ENCODE measurements around the gene WNT3. TPM values are rescaled to one million over a fixed set of nuclear protein-coding genes. Genes with fewer than 3 reads are reported as not detected.

The WNT3 gene
- total RNA-seq, 2 experiments from 2014 or later, result not detected

DNA sequence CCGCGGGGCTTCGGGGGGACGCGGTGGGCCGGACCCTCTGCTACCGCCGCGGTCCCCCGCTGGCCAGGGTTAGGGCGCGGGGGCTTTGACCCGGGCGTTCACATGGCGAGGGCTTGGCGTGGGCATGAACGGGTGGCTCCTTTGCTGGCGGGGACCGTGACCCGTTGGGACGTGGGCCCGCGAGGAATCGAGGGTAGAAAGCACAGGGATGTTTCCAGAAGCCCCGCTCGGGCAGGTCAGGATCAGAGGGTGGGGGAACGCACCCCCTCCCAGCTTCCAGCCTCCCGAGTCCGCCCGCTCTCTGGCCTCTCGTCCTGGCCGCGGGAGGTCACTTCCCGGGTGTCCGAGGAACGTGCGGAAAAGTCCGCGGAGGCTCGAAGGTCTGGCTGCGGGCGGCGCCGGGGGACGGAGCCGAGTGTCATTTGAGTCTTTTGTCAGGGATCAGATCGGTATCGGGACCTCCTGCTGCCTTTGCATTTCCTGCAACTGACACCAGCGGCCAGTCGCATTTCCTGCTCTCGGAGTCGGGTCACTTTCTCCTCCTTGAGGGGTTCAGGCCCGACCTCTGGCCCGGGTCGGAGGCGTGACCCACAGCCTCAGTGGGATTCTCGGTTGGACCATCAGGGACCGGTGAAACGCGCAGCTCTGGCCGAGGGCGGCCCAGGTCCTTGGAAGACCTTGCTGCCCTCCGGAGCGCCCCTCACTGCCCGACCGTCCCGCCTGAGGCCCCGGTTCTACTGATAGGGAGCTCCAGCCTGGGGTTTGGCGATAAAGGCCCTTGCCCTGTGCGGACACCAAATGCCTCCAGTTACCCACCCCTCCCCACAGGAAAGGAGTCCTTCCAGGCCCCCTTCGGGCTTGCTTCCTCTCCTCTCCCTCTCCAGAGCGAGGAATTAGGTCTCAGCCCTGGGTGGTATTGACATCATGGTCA is 702 bp upstream of the WNT3 start:
- Mint-ChIP-seq H3K27me3 (peaks cover 86% of the 10 kb centered on the region), H3K4me3 (peak overlapping the region; percentile 30), H3K27ac (no peak overlapping the region), H3K9me3 (no peaks in the 10 kb centered on the region), H3K4me1 (ENCODE audit: low read depth) (peaks cover 33% of the 10 kb centered on the region), H3K36me3 (ENCODE audit: low read depth) (no peaks in the 10 kb centered on the region)
- intact Hi-C loops (cut with DNase I, micrococcal nuclease), result no loop called here
- TF ChIP-seq, protein P1, sequence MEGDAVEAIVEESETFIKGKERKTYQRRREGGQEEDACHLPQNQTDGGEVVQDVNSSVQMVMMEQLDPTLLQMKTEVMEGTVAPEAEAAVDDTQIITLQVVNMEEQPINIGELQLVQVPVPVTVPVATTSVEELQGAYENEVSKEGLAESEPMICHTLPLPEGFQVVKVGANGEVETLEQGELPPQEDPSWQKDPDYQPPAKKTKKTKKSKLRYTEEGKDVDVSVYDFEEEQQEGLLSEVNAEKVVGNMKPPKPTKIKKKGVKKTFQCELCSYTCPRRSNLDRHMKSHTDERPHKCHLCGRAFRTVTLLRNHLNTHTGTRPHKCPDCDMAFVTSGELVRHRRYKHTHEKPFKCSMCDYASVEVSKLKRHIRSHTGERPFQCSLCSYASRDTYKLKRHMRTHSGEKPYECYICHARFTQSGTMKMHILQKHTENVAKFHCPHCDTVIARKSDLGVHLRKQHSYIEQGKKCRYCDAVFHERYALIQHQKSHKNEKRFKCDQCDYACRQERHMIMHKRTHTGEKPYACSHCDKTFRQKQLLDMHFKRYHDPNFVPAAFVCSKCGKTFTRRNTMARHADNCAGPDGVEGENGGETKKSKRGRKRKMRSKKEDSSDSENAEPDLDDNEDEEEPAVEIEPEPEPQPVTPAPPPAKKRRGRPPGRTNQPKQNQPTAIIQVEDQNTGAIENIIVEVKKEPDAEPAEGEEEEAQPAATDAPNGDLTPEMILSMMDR (IDR thresholded peaks at IDR 0.05), result no peak
- no peak overlapping the region for H3K27ac ChIP-seq (ENCODE audit: low read depth in 1 of 2, low read length in 2 of 2)
- H3K36me3 ChIP-seq (ENCODE audit: insufficient read depth, low read length), result no peaks in the 10 kb centered on the region
- H3K4me3 ChIP-seq (ENCODE audit: low read length), result peak overlapping the region; percentile 55
- DNase-seq (peak in 2 of 14 experiments; percentile 12 to 30), ATAC-seq (ENCODE audit: poor library complexity) (no peak)
- CTCF ChIA-PET, result no interaction called here
- peaks cover 0 to 26% of the 10 kb centered on the region in 2 experiments for H3K9me3 ChIP-seq (ENCODE audit: control insufficient read depth in 1 of 2, insufficient read depth in 1 of 2, low read length in 2 of 2)
- peaks cover 76 to 84% of the 10 kb centered on the region in 2 experiments for H3K27me3 ChIP-seq (ENCODE audit: control insufficient read depth in 1 of 2, insufficient read depth in 2 of 2, low read length in 2 of 2)
- POLR2A ChIA-PET, result no interaction called here
- peaks cover 39% of the 10 kb centered on the region for H3K4me1 ChIP-seq (ENCODE audit: insufficient read depth, low read length)

DNA sequence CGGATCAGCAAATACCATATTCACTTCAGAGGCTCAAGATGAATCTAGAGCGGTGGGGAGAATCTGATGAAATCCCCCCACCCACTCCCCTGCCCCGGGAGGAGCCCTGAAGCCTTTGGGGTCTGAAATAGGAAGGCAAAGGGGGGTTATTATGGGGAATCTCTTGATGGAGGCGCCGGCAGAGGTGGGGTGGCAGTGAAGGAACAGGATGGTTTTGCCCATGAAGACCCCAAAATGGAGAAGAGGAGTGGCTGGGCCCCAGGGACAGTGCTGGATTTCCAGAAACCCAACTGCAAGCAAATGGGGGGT is 637 bp downstream of the WNT3 start:
- peaks cover 81 to 97% of the 10 kb centered on the region in 2 experiments for H3K27me3 ChIP-seq (ENCODE audit: control insufficient read depth in 1 of 2, insufficient read depth in 2 of 2, low read length in 2 of 2)
- H3K36me3 ChIP-seq (ENCODE audit: insufficient read depth, low read length), result no peaks in the 10 kb centered on the region
- H3K27ac ChIP-seq (ENCODE audit: low read depth in 1 of 2, low read length in 2 of 2), result no peak overlapping the region
- peaks cover 92% of the 10 kb centered on the region for H3K27me3 Mint-ChIP-seq
- TF ChIP-seq, protein P1 (IDR thresholded peaks at IDR 0.05), result no peak
- no peak overlapping the region for H3K27ac Mint-ChIP-seq
- no peak for DNase-seq
- peaks cover 39% of the 10 kb centered on the region for H3K4me1 ChIP-seq (ENCODE audit: insufficient read depth, low read length)
- ChIA-PET CTCF (no interaction called here), POLR2A (no interaction called here)
- no peak for ATAC-seq (ENCODE audit: poor library complexity)
- peaks cover 33% of the 10 kb centered on the region for H3K4me1 Mint-ChIP-seq (ENCODE audit: low read depth)
- no peak overlapping the region for H3K4me3 ChIP-seq (ENCODE audit: low read length)
- H3K4me3 Mint-ChIP-seq, result peak overlapping the region; percentile 64
- H3K9me3 ChIP-seq (ENCODE audit: control insufficient read depth in 1 of 2, insufficient read depth in 1 of 2, low read length in 2 of 2), result peaks cover 0 to 26% of the 10 kb centered on the region in 2 experiments
- intact Hi-C loops (cut with DNase I, micrococcal nuclease), result no loop called here
- H3K9me3 Mint-ChIP-seq, result no peaks in the 10 kb centered on the region
- no peaks in the 10 kb centered on the region for H3K36me3 Mint-ChIP-seq (ENCODE audit: low read depth)

DNA sequence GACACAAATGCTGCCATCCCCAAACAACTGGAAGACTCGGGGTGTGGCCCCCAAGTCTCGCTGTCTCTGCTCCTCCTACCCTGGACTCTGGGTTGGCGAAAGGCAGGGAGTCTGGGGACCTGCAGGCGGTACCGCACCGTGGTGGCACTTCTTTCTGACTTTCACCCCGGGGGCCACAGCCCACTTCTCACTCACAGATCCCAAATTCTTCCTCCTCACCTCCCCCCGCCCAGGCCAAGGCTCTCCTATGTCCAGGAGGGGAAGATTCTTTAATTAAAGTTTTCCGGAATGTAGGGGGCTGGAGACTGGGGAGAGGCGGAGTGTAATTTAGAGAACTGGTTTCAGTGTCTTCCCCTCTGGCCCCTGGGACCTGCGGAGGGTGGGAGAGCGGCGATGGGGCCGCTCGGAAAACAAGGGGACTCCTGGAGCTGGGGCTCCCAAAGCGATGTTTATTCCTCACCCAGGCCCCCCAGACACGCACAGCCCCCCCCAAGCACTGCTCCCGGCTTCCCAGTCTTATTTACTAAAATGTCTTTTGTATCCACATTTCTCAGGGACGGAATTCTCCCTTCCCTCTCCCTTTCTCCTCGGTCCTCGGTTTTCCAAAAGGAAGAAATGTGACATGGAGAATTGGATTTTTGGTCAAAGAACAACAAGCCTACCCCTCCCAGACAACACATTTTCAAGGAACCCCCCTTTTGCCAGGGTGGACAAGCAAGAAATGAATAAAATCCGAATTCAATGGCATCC is 1.2 kb downstream of the WNT3 start:
- H3K27me3 ChIP-seq (ENCODE audit: control insufficient read depth in 1 of 2, insufficient read depth in 2 of 2, low read length in 2 of 2), result peaks cover 83 to 98% of the 10 kb centered on the region in 2 experiments
- Mint-ChIP-seq H3K27me3 (peaks cover 97% of the 10 kb centered on the region), H3K4me3 (peak overlapping the region; percentile 64), H3K9me3 (no peaks in the 10 kb centered on the region), H3K4me1 (ENCODE audit: low read depth) (peaks cover 33% of the 10 kb centered on the region), H3K36me3 (ENCODE audit: low read depth) (no peaks in the 10 kb centered on the region), H3K27ac (no peak overlapping the region)
- no peak for ATAC-seq (ENCODE audit: poor library complexity)
- H3K36me3 ChIP-seq (ENCODE audit: insufficient read depth, low read length), result no peaks in the 10 kb centered on the region
- TF ChIP-seq, protein P1 (IDR thresholded peaks at IDR 0.05), result no peak
- ChIA-PET CTCF (no interaction called here), POLR2A (no interaction called here)
- no peak overlapping the region for H3K27ac ChIP-seq (ENCODE audit: low read depth in 1 of 2, low read length in 2 of 2)
- DNase-seq, result no peak
- H3K4me3 ChIP-seq (ENCODE audit: low read length), result no peak overlapping the region
- H3K9me3 ChIP-seq (ENCODE audit: control insufficient read depth in 1 of 2, insufficient read depth in 1 of 2, low read length in 2 of 2), result peaks cover 0 to 22% of the 10 kb centered on the region in 2 experiments
- H3K4me1 ChIP-seq (ENCODE audit: insufficient read depth, low read length), result peaks cover 34% of the 10 kb centered on the region
- intact Hi-C loops (cut with DNase I, micrococcal nuclease), result no loop called here
